GM23248 (cell line): Measurements from ENCODE around the gene PJA2.

Source experiments
- EZH2 ChIP-seq: fragments of 200-600 bp; sonication (generic); IDR thresholded peaks from 2 replicates; pipeline ENCODE4 v1.6.1; 2018; ENCODE audit warnings: antibody characterized with exemption, mild to moderate bottlenecking; ENCODE audit not compliant: insufficient read depth, poor library complexity, severe bottlenecking
- EZH2phosphoT487 ChIP-seq: fragments of 200-600 bp; sonication (generic); IDR thresholded peaks from 2 replicates; pipeline ENCODE4 v1.6.1; 2018; ENCODE audit warnings: antibody characterized with exemption, moderate library complexity, mild to moderate bottlenecking, low read depth; ENCODE audit not compliant: insufficient read depth

DNA sequence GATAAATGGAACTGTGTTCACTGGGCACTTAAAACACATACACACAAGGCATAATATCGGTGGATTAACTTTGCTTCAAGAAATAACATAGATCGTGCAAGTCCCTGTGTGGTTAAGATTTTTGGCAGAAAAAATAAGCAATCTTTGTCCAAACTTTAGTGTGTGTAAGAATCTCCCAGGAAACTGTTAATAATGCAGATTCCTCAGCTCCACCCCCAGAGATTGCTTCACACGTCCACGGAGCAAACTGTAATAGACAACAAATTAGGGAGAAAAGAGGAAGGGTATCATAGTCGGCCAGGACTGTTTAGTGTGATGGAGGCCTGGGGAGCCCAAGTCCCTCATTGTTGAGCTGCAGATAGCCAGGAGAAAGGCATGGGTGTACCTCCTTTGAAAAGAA lies 84.8 kb downstream of the PJA2 start:
- TF ChIP-seq EZH2 (no peak), EZH2phosphoT487 (no peak)
